Activated CD8-positive, alpha-beta T cell treated with anti-CD3 and anti-CD28 coated beads for 36 hours (primary cell): ENCODE measurements around the gene FAM236A. TPM values are rescaled to one million over a fixed set of nuclear protein-coding genes. Genes with fewer than 3 reads are reported as not detected.
"Not testable (repeated sequence)": the region's sequence is repeated elsewhere in the genome, so short reads cannot be mapped to it uniquely, and the experiment has no call there.

Experiments
- ATAC-seq: fragments of 200-7000 bp; cut with Tn5 transposase; one replicate; pipeline ENCODE4 v1.10.0; 2021; ENCODE audit warnings: mild to moderate bottlenecking, moderate library complexity
- CTCF ChIA-PET: fragments of 350-600 bp; sonication (Branson Sonifier 250); formaldehyde crosslinking; loops from one replicate; lab custom pipeline; 2021; ENCODE audit warnings: antibody characterized with exemption; lab: Charles Lee
- POLR2A ChIA-PET: fragments of 350-600 bp; sonication (Branson Sonifier 250); formaldehyde crosslinking; loops from one replicate; lab custom pipeline; 2021; ENCODE audit warnings: antibody characterized with exemption; lab: Charles Lee
- DNase-seq: peaks from one replicate; pipeline ENCODE4 v3.0.0-alpha.2; 2020
- H3K27ac Mint-ChIP-seq: one replicate; pipeline ENCODE4 v1.8.0; 2021; ENCODE audit warnings: mild to moderate bottlenecking, mixed read lengths
- H3K27me3 Mint-ChIP-seq: one replicate; pipeline ENCODE4 v1.8.0; 2021; ENCODE audit warnings: mixed read lengths
- H3K36me3 Mint-ChIP-seq: one replicate; pipeline ENCODE4 v1.8.0; 2021; ENCODE audit warnings: low read depth, mixed read lengths
- H3K4me1 Mint-ChIP-seq: one replicate; pipeline ENCODE4 v1.8.0; 2021; ENCODE audit warnings: low read depth, mixed read lengths
- H3K4me3 Mint-ChIP-seq: one replicate; pipeline ENCODE4 v1.8.0; 2021; ENCODE audit warnings: mild to moderate bottlenecking, moderate library complexity, mixed read lengths
- H3K9me3 Mint-ChIP-seq: one replicate; pipeline ENCODE4 v1.8.0; 2021; ENCODE audit warnings: mixed read lengths
- intact Hi-C: fragments of 100-400 bp; cut with micrococcal nuclease; formaldehyde crosslinking; loops from one replicate; pipeline ENCODE4 v1.10.0; 2022
- total RNA-seq, 2 experiments: library from RNA; stranded (reverse); gene quantifications; one replicate each; pipeline ENCODE4 v1.2.3, GENCODE V29; 2021

The FAM236A gene
- total RNA-seq, 2 experiments from 2014 or later = not detected

DNA sequence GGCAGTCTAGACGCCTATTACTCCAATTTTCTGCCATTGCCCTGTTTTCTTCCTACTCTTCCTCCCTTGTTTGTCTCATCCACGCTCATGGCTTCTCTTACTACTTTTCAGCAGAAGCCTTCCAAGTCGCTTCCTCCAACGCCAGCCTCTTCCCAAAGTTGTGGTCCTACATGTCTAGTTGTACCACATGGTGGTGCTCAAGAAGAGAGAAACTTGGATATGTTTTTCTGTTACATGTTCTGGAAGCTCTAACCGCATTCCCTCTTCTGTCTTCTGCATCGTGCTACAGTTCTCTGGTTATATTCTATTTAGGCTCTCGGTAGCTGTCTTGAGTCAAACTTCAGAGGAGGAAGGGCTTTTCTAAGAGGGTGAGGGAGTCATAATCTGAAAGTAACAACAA is 36.9 kb downstream of the FAM236A start:
- intact Hi-C loops, H3K9me3 Mint-ChIP-seq, ATAC-seq, H3K27ac Mint-ChIP-seq, DNase-seq, H3K4me1 Mint-ChIP-seq, H3K27me3 Mint-ChIP-seq, H3K36me3 Mint-ChIP-seq, CTCF ChIA-PET, H3K4me3 Mint-ChIP-seq, POLR2A ChIA-PET: not testable (repeated sequence)

DNA sequence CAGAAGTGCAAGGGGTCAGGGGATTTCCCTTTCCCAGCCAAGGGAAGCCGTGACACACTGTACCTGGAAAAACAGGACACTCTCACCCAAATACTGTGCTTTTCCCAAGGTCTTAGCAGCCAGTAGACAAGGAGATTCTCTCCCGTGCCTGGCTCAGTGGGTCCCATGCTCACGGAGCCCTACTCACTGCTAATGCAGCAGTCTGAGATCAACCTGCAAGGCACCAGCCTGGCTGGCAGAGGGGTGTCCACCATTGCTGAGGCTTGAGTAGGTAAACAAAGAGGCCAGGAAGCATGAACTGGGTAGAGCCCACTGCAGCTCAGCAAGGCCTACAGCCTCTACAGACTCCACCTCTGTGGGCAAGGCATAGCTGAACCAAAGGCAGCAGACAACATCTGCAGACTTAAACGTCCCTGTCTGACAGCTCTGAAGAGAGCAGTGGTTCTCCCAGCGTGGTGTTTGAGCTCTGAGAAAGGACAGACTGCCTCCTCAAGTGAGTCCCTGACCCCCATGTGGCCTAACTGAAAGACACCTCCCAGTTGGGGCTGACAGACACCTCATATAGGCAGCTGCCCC is 43.0 kb downstream of the FAM236A start:
- H3K27me3 Mint-ChIP-seq, H3K4me3 Mint-ChIP-seq, ATAC-seq, H3K27ac Mint-ChIP-seq, CTCF ChIA-PET, H3K36me3 Mint-ChIP-seq, intact Hi-C loops, H3K9me3 Mint-ChIP-seq, H3K4me1 Mint-ChIP-seq, DNase-seq, POLR2A ChIA-PET: not testable (repeated sequence)

Other genes starting within 250 kb of the FAM236A start
- 1 to 10 TPM; 6.9 to 8.0 TPM for gene PHKA1, start 223.9 kb upstream of the FAM236A start, total RNA-seq
- gene DMRTC1B, start 161.3 kb upstream of the FAM236A start, total RNA-seq = not detected
- gene FAM236B, start 155.5 kb upstream of the FAM236A start, total RNA-seq = not detected
- gene FAM236D, start 130.0 kb upstream of the FAM236A start, total RNA-seq = not detected
- not detected for gene FAM236C, start 25.6 kb upstream of the FAM236A start, total RNA-seq
- gene DMRTC1, start 5.6 kb downstream of the FAM236A start, total RNA-seq = not detected
- not detected for gene PABPC1L2B, start 64.7 kb downstream of the FAM236A start, total RNA-seq
- gene PABPC1L2A, start 141.3 kb downstream of the FAM236A start, total RNA-seq = not detected